ENCODE data around the gene KCNH5.

Gene KCNH5

GRCh38 chr14:62844546-62844945, 200.7 kb downstream of the KCNH5 start:
- no peak for TF ChIP-seq SIN3A (IDR thresholded peaks at IDR 0.05; ENCODE audit: borderline replicate concordance, insufficient read depth, low read length)
- TF ChIP-seq FOXP2 (optimal IDR thresholded peaks at IDR 0.05; ENCODE audit: borderline replicate concordance, extremely low read depth, extremely low read length, insufficient read depth) = no peak
- no peak for TF ChIP-seq REST (IDR thresholded peaks at IDR 0.05; ENCODE audit: insufficient read depth in 1 of 2, low read depth in 2 of 2, low read length in 2 of 2)
- TF ChIP-seq TAF1 (IDR thresholded peaks at IDR 0.05; ENCODE audit: borderline replicate concordance, insufficient read depth, low read length) = no peak
- no peak for TF ChIP-seq POLR2AphosphoS5 (IDR thresholded peaks at IDR 0.05; ENCODE audit: low read depth, low read length)

DNA sequence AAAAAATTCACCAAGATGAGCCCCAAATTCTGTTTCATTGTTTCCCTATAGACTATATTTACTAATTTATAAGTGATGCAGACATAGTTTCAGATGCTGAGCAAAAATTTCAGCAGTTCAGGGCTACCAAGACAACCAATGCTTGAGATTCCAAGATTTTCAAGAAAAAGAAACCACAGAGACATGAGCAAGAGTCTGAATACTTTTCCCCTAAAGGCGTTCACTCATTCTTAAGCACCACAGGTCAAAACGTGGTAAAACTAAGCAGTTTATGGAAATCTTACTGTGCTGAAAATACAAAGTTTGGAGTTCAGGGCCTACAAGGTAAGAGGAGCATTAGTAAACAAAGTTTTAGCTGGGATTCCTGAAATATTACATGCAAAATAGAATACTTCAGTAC, 221.2 kb downstream of the KCNH5 start:
- no peak for TF ChIP-seq TAF1 (IDR thresholded peaks at IDR 0.05; ENCODE audit: borderline replicate concordance, insufficient read depth, low read length)
- TF ChIP-seq FOXP2 (optimal IDR thresholded peaks at IDR 0.05; ENCODE audit: borderline replicate concordance, extremely low read depth, extremely low read length, insufficient read depth) = no peak
- no peak for TF ChIP-seq POLR2AphosphoS5 (IDR thresholded peaks at IDR 0.05; ENCODE audit: low read depth, low read length)
- no peak for TF ChIP-seq REST (IDR thresholded peaks at IDR 0.05; ENCODE audit: insufficient read depth in 1 of 2, low read depth in 2 of 2, low read length in 2 of 2)

DNA sequence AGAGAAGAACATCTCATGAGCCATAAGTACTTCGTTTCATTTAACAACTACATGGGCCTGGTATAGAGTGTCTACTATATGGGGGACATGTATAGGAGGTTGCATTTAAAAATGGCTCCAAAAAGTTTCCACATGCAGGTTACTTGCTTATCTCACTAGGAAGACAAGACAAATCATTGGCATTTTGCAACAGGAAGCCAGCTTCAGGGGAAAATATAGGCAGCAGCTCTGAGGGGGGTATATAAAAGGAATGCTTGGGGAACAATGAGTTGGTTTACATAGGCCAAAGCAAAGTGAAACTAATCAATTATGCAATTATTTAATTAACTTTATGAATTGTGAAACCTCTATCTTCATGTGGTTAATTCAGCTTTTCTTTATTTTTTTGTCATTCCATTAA, 225.3 kb downstream of the KCNH5 start:
- TF ChIP-seq FOXP2 (optimal IDR thresholded peaks at IDR 0.05; ENCODE audit: borderline replicate concordance, extremely low read depth, extremely low read length, insufficient read depth) = no peak
- TF ChIP-seq POLR2AphosphoS5 (IDR thresholded peaks at IDR 0.05; ENCODE audit: low read depth, low read length) = no peak
- no peak for TF ChIP-seq TAF1 (IDR thresholded peaks at IDR 0.05; ENCODE audit: borderline replicate concordance, insufficient read depth, low read length)
- TF ChIP-seq SIN3A (IDR thresholded peaks at IDR 0.05; ENCODE audit: borderline replicate concordance, insufficient read depth, low read length) = no peak
- no peak for TF ChIP-seq REST (IDR thresholded peaks at IDR 0.05; ENCODE audit: insufficient read depth in 1 of 2, low read depth in 2 of 2, low read length in 2 of 2)

GRCh38 chr14:62807636-62808035, 237.6 kb downstream of the KCNH5 start:
- TF ChIP-seq SIN3A (IDR thresholded peaks at IDR 0.05; ENCODE audit: borderline replicate concordance, insufficient read depth, low read length) = no peak
- TF ChIP-seq POLR2AphosphoS5 (IDR thresholded peaks at IDR 0.05; ENCODE audit: low read depth, low read length) = no peak
- no peak for TF ChIP-seq FOXP2 (optimal IDR thresholded peaks at IDR 0.05; ENCODE audit: borderline replicate concordance, extremely low read depth, extremely low read length, insufficient read depth)
- no peak for TF ChIP-seq TAF1 (IDR thresholded peaks at IDR 0.05; ENCODE audit: borderline replicate concordance, insufficient read depth, low read length)
- TF ChIP-seq REST (IDR thresholded peaks at IDR 0.05; ENCODE audit: insufficient read depth in 1 of 2, low read depth in 2 of 2, low read length in 2 of 2) = no peak

DNA sequence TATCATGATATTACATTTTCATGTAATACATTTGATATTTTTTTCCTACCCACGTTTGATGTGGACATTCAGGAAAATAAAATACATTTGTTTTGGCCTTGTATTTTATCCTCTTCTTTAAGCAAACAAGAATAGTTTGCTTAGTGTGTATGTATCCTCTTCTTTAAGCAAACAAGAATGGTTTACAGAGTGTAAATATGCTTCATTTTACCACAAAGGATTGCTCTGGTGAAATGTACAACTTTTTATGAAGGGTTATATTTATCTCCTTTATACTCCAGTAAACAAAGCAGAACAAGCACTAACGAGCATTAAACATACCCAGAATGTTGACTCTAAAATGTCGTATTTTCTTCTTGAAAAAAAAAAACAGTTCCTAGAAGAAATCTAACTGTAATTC, 244.7 kb downstream of the KCNH5 start:
- TF ChIP-seq TAF1 (IDR thresholded peaks at IDR 0.05; ENCODE audit: borderline replicate concordance, insufficient read depth, low read length) (no peak), SIN3A (IDR thresholded peaks at IDR 0.05; ENCODE audit: borderline replicate concordance, insufficient read depth, low read length) (no peak), REST (IDR thresholded peaks at IDR 0.05; ENCODE audit: insufficient read depth in 1 of 2, low read depth in 2 of 2, low read length in 2 of 2) (no peak), POLR2AphosphoS5 (IDR thresholded peaks at IDR 0.05; ENCODE audit: low read depth, low read length) (no peak), FOXP2 (optimal IDR thresholded peaks at IDR 0.05; ENCODE audit: borderline replicate concordance, extremely low read depth, extremely low read length, insufficient read depth) (no peak)
